Measurements from ENCODE around the gene FOXB2.
"Not testable (repeated sequence)": the region's sequence is repeated elsewhere in the genome, so short reads cannot be mapped to it uniquely, and the experiment has no call there.

Gene FOXB2

GRCh38 chr9:77019236-77019925 is at the start of gene FOXB2:
FOXB2 (plus strand) TSS chr9:77019655; CDS start chr9:77019655, 0 bp downstream.
- no peak for DNase-seq (ENCODE audit: low read depth in 2 of 2)

- DNase-seq (ENCODE audit: low read depth in 2 of 2): no peak
Measured at GRCh38 chr9:76969716-76970115, 49.7 kb upstream of the FOXB2 start.

DNA sequence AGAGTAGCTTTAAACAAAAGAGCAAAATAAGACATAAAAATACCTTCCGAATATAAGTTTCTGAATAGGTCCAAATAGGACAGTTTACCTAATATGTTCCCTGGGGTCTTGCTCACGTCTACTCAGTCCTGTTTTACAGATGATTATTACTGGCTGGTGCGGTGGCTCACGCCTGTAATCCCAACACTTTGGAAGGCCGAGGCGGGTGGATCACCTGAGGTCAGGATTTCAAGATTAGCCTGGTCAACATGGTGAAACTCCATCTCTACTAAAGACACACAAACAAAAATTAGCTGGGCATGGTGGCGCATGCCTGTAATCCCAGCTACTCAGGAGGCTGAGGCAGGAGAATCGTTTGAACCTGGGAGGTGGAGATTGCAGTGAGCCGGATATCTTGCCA is 40.6 kb upstream of the FOXB2 start:
- DNase-seq (ENCODE audit: low read depth in 2 of 2): not testable (repeated sequence)

GRCh38 chr9:76980566-76980965 is 38.9 kb upstream of the FOXB2 start:
- no peak for DNase-seq (ENCODE audit: low read depth in 2 of 2)

DNA sequence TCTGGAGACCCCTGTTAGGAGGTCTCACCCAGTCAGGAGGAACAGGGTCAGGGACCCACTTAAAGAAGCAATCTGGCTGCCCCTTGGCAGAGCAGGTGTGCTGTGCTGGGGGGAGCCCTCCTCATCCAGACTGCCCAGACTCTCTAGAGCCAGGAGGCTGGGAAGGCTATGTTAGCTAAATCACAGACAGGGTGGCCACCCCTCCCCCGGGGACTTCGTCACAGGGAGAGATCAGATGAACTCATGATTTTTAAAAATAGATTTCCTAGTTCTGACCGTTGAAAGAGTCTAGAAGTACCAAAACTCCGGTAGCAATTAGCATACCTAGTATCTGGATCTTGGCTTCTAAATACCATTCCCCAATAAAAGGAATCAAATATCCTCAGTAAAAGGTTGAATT is 35.0 kb upstream of the FOXB2 start:
- DNase-seq (ENCODE audit: low read depth in 2 of 2): no peak

DNA sequence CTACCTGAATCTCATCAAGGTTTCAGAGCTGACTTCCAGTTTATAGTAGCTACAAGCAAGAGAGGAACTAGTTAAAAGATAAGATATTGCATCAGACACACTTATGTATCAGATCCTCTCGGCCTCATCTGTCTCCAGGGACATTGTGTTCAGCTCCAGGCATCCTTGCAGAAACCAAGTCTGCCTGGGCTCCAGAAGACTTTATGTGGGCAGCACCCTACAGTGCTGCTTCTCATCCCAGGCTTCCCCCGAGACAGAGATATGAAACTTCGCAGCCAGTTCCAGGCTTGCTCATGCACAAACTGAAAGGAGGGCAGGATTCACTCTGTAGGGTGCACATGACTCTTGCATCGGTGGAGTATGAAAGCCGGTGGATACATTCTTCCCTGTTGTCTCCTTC is 33.9 kb upstream of the FOXB2 start:
- DNase-seq (ENCODE audit: low read depth in 2 of 2): no peak

GRCh38 chr9:76987594-76988200 is 31.8 kb upstream of the FOXB2 start:
- no peak for DNase-seq (ENCODE audit: low read depth in 2 of 2)

DNA sequence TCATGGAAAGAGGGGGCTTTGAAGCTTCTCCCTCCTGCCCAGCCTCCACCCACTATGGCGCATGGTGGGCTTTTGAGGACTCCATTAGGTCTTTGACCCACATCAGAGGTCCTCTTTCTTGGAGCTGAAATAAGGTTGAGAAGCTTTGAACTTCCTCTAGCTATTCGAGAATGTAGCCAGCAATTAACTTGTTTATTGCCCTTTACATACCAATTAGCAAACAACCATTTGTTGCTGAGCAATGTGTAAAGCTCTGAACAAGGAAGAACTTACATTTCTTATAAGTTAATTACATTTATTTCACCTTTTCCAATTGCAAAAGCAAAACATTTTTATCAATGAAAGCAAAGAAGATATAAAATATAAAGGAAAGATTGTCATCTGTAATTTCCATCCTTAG is 30.5 kb upstream of the FOXB2 start:
- DNase-seq (ENCODE audit: low read depth in 2 of 2): no peak

DNA sequence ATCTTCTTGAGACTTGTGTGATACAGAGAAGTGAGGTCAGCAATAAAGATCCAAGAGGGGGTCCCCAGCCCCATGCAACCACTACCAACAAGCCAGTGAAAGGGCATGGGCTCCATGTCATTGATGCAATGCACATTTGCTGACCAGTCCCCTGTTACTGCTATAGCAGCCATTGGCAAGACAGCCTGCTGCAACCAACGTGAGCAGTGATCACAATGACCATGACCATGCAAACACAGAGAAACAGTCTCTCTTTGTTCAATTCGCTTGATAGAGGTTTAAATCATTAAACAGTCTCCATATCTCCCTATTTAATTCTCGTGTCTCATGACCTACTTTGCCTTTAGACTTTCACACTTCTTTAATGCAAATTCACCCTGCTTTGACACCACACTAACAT is 30.0 kb upstream of the FOXB2 start:
- DNase-seq (ENCODE audit: low read depth in 2 of 2): no peak

DNA sequence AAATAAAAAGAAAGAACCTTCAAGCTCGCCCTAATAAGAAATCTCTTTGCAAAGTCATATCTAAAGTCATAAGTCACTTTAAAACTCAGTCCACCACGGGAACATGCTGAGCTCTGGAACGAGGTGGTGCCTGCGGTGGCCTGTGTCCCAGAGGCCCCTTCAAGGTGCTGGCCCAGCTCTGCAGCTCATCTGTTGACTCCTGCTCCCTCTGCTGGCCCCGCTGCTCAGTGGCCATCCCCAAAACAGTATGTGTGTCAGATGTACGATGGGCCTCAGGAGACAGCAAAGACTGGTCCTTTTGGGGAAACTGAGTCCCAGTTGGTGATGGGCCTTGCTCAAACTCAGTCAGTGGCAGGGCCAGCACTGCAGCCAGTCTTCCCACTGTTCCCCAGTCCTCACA is 22.8 kb upstream of the FOXB2 start:
- no peak for DNase-seq (ENCODE audit: low read depth in 2 of 2)

GRCh38 chr9:76999261-76999660 is 20.2 kb upstream of the FOXB2 start:
- DNase-seq (ENCODE audit: low read depth in 2 of 2): no peak

- DNase-seq (ENCODE audit: low read depth in 2 of 2): no peak
Measured at GRCh38 chr9:77000330-77000729, 19.1 kb upstream of the FOXB2 start.

DNA sequence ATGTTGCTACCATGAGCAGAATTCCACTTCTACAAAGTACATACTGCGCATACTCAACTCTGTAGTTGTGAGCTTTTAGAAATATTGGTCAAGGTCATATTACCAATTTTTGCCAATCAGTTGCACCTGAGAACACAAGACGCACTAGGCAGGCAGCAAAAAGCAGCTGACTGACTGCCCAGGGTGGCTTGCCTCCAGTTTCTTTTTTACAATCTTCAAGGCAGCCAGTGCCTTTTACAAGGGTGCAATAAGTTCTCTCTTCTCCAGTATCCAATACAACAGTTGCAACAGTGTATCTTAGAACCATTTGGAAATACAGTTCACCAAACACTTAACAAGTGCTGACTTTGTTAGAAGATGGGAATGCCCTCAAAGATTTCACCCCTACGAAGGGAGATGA is 16.1 kb upstream of the FOXB2 start:
- DNase-seq (ENCODE audit: low read depth in 2 of 2): no peak

DNA sequence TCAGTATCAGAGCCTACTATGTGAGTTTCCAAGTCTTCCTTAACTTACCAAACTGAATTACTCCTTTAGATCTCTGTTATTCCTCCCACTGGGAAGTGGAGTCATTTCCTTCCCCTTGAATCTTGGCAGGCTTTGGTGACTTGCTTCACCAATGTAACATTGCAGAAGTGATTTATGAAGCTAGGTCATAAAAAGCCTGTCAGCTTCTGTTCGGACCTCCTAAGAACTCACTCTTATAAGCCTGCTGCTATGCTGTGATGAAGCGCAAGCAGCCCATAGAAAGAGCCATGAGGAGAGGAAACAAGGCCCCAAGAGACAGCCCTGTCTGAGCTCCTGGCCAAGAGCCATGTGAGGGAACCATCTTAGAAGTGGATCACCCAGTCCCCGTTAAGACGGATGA is 14.2 kb upstream of the FOXB2 start:
- no peak for DNase-seq (ENCODE audit: low read depth in 2 of 2)

GRCh38 chr9:77010527-77010926 is 8.9 kb upstream of the FOXB2 start:
- no peak for DNase-seq (ENCODE audit: low read depth in 2 of 2)

DNA sequence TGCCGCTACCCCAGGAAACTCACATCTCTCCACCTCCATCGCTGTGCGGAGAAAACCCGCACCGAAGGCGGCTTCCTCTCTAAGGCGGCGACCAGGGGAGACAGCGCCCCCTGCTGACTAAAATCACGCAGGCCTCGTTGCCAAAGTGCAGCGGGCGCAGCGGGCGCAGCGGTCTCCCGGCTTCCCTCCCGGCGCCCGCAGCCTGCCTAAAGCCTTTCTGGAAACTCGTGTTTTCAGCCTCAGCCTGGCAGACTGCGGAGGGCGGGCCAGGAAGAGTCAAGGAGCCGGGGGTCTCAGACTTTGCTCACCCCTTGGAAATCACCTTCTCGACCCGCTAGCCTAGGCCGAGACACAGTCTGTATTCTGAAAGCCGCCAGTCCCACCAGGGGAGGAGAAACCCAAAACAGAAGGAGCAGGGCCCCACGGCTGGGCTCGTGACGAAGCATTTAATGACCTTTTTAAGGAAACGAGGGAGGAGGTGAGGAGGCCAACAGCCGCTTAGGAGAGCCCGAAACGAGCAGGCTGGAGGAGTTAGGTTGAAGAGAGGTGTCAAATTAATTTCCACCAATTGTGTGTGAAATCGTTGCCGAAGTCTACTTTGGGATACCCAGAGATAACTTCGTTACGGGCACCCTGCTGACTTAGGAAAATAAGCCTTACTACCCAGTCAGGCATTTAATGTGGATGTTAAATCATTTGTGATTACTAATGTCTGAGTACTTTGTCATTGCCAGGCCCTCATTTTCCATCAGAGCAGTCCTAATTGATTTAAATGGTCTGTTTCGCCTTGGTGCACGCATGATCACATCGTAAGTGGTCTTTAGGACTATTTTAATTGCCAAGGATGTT is 7.3 kb upstream of the FOXB2 start:
- peak; percentile 41 to 54 for DNase-seq (ENCODE audit: low read depth in 2 of 2)

GRCh38 chr9:77013206-77013931 is 6.1 kb upstream of the FOXB2 start:
- DNase-seq (ENCODE audit: low read depth in 2 of 2): no peak

- no peak for DNase-seq (ENCODE audit: low read depth in 2 of 2)
Measured at GRCh38 chr9:77013932-77014596, 5.4 kb upstream of the FOXB2 start.

GRCh38 chr9:77014597-77015263 is 4.7 kb upstream of the FOXB2 start:
- DNase-seq (ENCODE audit: low read depth in 2 of 2): no peak

GRCh38 chr9:77015327-77016048 is 4.0 kb upstream of the FOXB2 start:
- no peak for DNase-seq (ENCODE audit: low read depth in 2 of 2)
